Dermis blood vessel endothelial cell (primary cell): Measurements from ENCODE around the gene LUM. TPM values are rescaled to one million over a fixed set of nuclear protein-coding genes. Genes with fewer than 3 reads are reported as not detected.

ENCODE experiments used
- DNase-seq: peaks from one replicate; pipeline ENCODE4 v3.0.0; 2010
- total RNA-seq: library from RNA; depleted of rRNA; stranded (reverse); fragments of >200 nt; gene quantifications from 2 replicates; pipeline ENCODE4 v1.2.3, GENCODE V29; 2014

LUM gene
- total RNA-seq, 1 donor from 2014 or later: under 0.01 TPM

GRCh38 chr12:91074154-91074709 lies 37.1 kb downstream of the LUM start:
- DNase-seq: no peak

- no peak for DNase-seq
These were observed 37.9 kb downstream of the LUM start for GRCh38 chr12:91073426-91073825.

- no peak for DNase-seq
These were observed 38.4 kb downstream of the LUM start for GRCh38 chr12:91072931-91073330.

- DNase-seq: no peak
These were observed 40.4 kb downstream of the LUM start for GRCh38 chr12:91070936-91071335.

GRCh38 chr12:91065396-91065795 lies 45.9 kb downstream of the LUM start:
- DNase-seq: no peak

GRCh38 chr12:91064640-91065039 lies 46.7 kb downstream of the LUM start:
- no peak for DNase-seq

- DNase-seq: no peak
These were observed 50.2 kb downstream of the LUM start for GRCh38 chr12:91061091-91061490.

- no peak for DNase-seq
These were observed 52.1 kb downstream of the LUM start for GRCh38 chr12:91059211-91059610.

- DNase-seq: no peak
These were observed 52.5 kb downstream of the LUM start for GRCh38 chr12:91058786-91059185.

- DNase-seq: no peak
These were observed 53.7 kb downstream of the LUM start, which contains the start of gene KERA for GRCh38 chr12:91057368-91058165. KERA (minus strand) TSS chr12:91058024; CDS start chr12:91056281, 1,743 bp downstream.

GRCh38 chr12:91056488-91056887 lies 54.8 kb downstream of the LUM start:
- no peak for DNase-seq

- no peak for DNase-seq
These were observed 55.3 kb downstream of the LUM start for GRCh38 chr12:91055976-91056375.

GRCh38 chr12:91053951-91054715 lies 57.2 kb downstream of the LUM start:
- peak; percentile 60 for DNase-seq

Other genes starting within 250 kb of the LUM start
- not detected in 2 replicates for gene CCER1, start 156.3 kb downstream of the LUM start, total RNA-seq
- not detected in 2 replicates for gene EPYC, start 106.5 kb downstream of the LUM start, total RNA-seq
- not detected in 2 replicates for gene KERA, start 53.5 kb downstream of the LUM start, total RNA-seq
- 4.3 and 35.6 TPM in 2 replicates for gene DCN, start 71.3 kb upstream of the LUM start, total RNA-seq